Endothelial cell of umbilical vein (primary cell): Measurements from ENCODE around the gene CFAP100. TPM values are rescaled to one million over a fixed set of nuclear protein-coding genes. Genes with fewer than 3 reads are reported as not detected.

Experiments
- BruUV-seq: library from RNA; stranded (reverse); fragments of 400-500 nt; replicated peaks from 2 replicates; lab custom pipeline; 2021; lab: Mats Ljungman, UMichigan
- CTCF ChIA-PET: fragments of 300-600, 350-600 bp; sonication (Branson Sonifier 250); formaldehyde crosslinking; loops from one replicate; lab custom pipeline; 2021; ENCODE audit warnings: antibody characterized with exemption, inconsistent platforms; lab: Charles Lee
- POLR2A ChIA-PET: fragments of 300-600, 350-600 bp; sonication (Branson Sonifier 250); formaldehyde crosslinking; loops from one replicate; lab custom pipeline; 2021; ENCODE audit warnings: antibody characterized with exemption, inconsistent platforms; lab: Charles Lee
- DNase-seq: peaks from one replicate; pipeline ENCODE4 v3.0.0-alpha.2; 2011; ENCODE audit warnings: low read depth, low spot score
- FAIRE-seq: peaks from 2 replicates; lab custom pipeline; 2011; peaks lifted over from hg19 to GRCh38; lab: Jason Lieb, UNC
- H2AFZ ChIP-seq: 2 replicates; pipeline ENCODE4 v1.6.0; 2012; ENCODE audit warnings: low read depth, low read length, control low read depth, inconsistent platforms
- H3K27ac ChIP-seq: 2 replicates; pipeline ENCODE4 v1.5.1; 2011; ENCODE audit warnings: low read depth, mild to moderate bottlenecking, control low read depth, low read length, moderate library complexity; ENCODE audit not compliant: insufficient read depth
- H3K27me3 ChIP-seq, 2 experiments: 2 replicates each; pipeline versions ENCODE4 v1.6.0 to v1.6.1; 2011; ENCODE audit warnings: low read length in 2 of 2, mixed read lengths in 1 of 2; ENCODE audit not compliant: control insufficient read depth in 2 of 2, insufficient read depth in 2 of 2
- H3K36me3 ChIP-seq, 2 experiments: 2 replicates in 1 of 2; 3 replicates in 1 of 2; pipeline ENCODE4 v1.5.1; 2011; ENCODE audit warnings: low read length in 2 of 2, mild to moderate bottlenecking in 1 of 2, moderate library complexity in 1 of 2; ENCODE audit not compliant: control insufficient read depth in 2 of 2, insufficient read depth in 2 of 2; ENCODE audit errors: extremely low read depth in 1 of 2
- H3K4me1 ChIP-seq: 3 replicates; pipeline ENCODE4 v1.5.1; 2011; ENCODE audit warnings: mild to moderate bottlenecking, low read length; ENCODE audit not compliant: control insufficient read depth, insufficient read depth; ENCODE audit errors: extremely low read depth
- H3K4me2 ChIP-seq: 2 replicates; pipeline ENCODE4 v1.6.1; 2011; ENCODE audit warnings: low read length, control low read depth, mixed read lengths; ENCODE audit not compliant: insufficient read depth
- H3K4me3 ChIP-seq, 3 experiments: fragments of 200-600 bp in 1 of 3; sonication (generic), shearing (Covaris generic) in 1 of 3; replicated peaks in 1 of 3; 2 replicates each; pipeline ENCODE4 v1.5.1; 2011 to 2016; ENCODE audit warnings: control low read depth in 3 of 3, low read length in 3 of 3, mild to moderate bottlenecking in 2 of 3, inconsistent platforms in 1 of 3, low read depth in 1 of 3, moderate library complexity in 1 of 3; ENCODE audit not compliant: insufficient read depth in 1 of 3
- H3K79me2 ChIP-seq: 2 replicates; pipeline ENCODE4 v1.6.0; 2012; ENCODE audit warnings: low read length, inconsistent platforms; ENCODE audit not compliant: control insufficient read depth, insufficient read depth
- H3K9ac ChIP-seq: replicated peaks from 2 replicates; pipeline ENCODE3; 2011; ENCODE audit warnings: low read length, control low read depth; ENCODE audit not compliant: insufficient read depth; ENCODE audit errors: extremely low read depth
- H3K9me1 ChIP-seq: replicated peaks from 3 replicates; pipeline ENCODE4 v1.6.0; 2011; ENCODE audit warnings: mild to moderate bottlenecking, low read length; ENCODE audit not compliant: control insufficient read depth, insufficient read depth; ENCODE audit errors: extremely low read depth
- H3K9me3 ChIP-seq: replicated peaks from 2 replicates; pipeline ENCODE4 v1.5.1; 2012; ENCODE audit warnings: low read length, inconsistent platforms; ENCODE audit not compliant: control insufficient read depth, insufficient read depth
- H4K20me1 ChIP-seq: replicated peaks from 2 replicates; pipeline ENCODE3; 2011; ENCODE audit warnings: mild to moderate bottlenecking, low read length; ENCODE audit not compliant: control insufficient read depth, insufficient read depth; ENCODE audit errors: extremely low read depth
- CTCF ChIP-seq, 2 donors: IDR thresholded peaks; 1 replicate in 1 of 2; 2 replicates in 1 of 2; pipeline ENCODE4 v1.5.1; 2011; ENCODE audit warnings: low read length in 2 of 2, mild to moderate bottlenecking in 2 of 2, moderate library complexity in 2 of 2, control low read depth in 1 of 2, inconsistent platforms in 1 of 2, low read depth in 1 of 2; ENCODE audit not compliant: insufficient read depth in 1 of 2; ENCODE audit errors: extremely low read depth in 1 of 2
- EZH2 ChIP-seq: IDR thresholded peaks from 2 replicates; pipeline ENCODE4 v1.6.1; 2012; ENCODE audit warnings: borderline replicate concordance, low read depth, mild to moderate bottlenecking, moderate library complexity, low read length, inconsistent platforms; ENCODE audit not compliant: severe bottlenecking
- FOS ChIP-seq: IDR thresholded peaks from 2 replicates; pipeline ENCODE4 v1.6.1; 2011; ENCODE audit warnings: mild to moderate bottlenecking, low read length, moderate library complexity, borderline replicate concordance; ENCODE audit not compliant: insufficient read depth
- GATA2 ChIP-seq: IDR thresholded peaks from 2 replicates; pipeline ENCODE4 v1.7.0; 2011; ENCODE audit warnings: low read depth, mild to moderate bottlenecking, moderate library complexity, mixed read lengths, low read length; ENCODE audit not compliant: insufficient read length, insufficient read depth
- JUN ChIP-seq: IDR thresholded peaks from 2 replicates; pipeline ENCODE4 v1.6.1; 2011; ENCODE audit warnings: borderline replicate concordance, low read depth; ENCODE audit not compliant: insufficient read length, insufficient read depth
- MYC ChIP-seq: IDR thresholded peaks from one replicate; pipeline ENCODE4 v1.6.1; 2011; ENCODE audit warnings: mild to moderate bottlenecking, low read depth, low read length
- POLR2A ChIP-seq: IDR thresholded peaks from 2 replicates; pipeline ENCODE4 v1.6.1; 2012; ENCODE audit warnings: low read depth, mild to moderate bottlenecking, control low read depth, low read length
- POLR2AphosphoS5 ChIP-seq: IDR thresholded peaks from 2 replicates; pipeline ENCODE4 v1.6.1; 2012; ENCODE audit warnings: low read depth, mild to moderate bottlenecking, control low read depth, low read length, moderate library complexity; ENCODE audit not compliant: insufficient read depth
- dilution Hi-C: fragments of 300-500 bp; cut with MboI; formaldehyde crosslinking; loops from one replicate; pipeline ENCODE4 v1.15.0; 2019; ENCODE audit warnings: low sequenced_read_pairs; ENCODE audit not compliant: extremely low pct_ligation_motif_present
- intact Hi-C: fragments of 100-400 bp; cut with micrococcal nuclease; formaldehyde crosslinking; loops from one replicate; pipeline ENCODE4 v1.10.0; 2022
- polyA plus RNA-seq, 4 experiments: library from polyadenylated mRNA; depleted of rRNA in 3 of 4; stranded (reverse) in 3 of 4; unstranded in 1 of 4; fragments of >200 nt; gene quantifications; 2 replicates each; pipeline versions ENCODE4 v1.2.1 to v1.2.3, GENCODE V29; 2011 to 2012; ENCODE audit warnings: missing spikeins in 1 of 4
- total RNA-seq: library from RNA; stranded (reverse); gene quantifications from 2 replicates; pipeline ENCODE4 v1.2.3, GENCODE V29; 2021
- TF ChIP-seq, protein P1 (sequence below): IDR thresholded peaks from 2 replicates; pipeline ENCODE4 v1.6.1; 2011; ENCODE audit not compliant: insufficient read depth, insufficient read length

The CFAP100 gene
- total and polyA plus RNA-seq, 2 donors (not counting 3 experiments of a cell fraction or from before 2014, with no cell fraction given), result not detected

GRCh38 chr3:126399351-126399735 lies 4.6 kb downstream of the CFAP100 start:
- POLR2A ChIA-PET, result no interaction called here
- no peaks in the 10 kb centered on the region for H3K4me1 ChIP-seq
- FAIRE-seq (no peak), DNase-seq (no peak)
- H3K27me3 ChIP-seq, result peaks cover 4 to 17% of the 10 kb centered on the region in 2 experiments
- no peak overlapping the region for H3K9ac ChIP-seq
- no peak overlapping the region for H3K27ac ChIP-seq
- CTCF ChIA-PET, result interaction anchor here (1.2 kb wide), 1 partner anchor 153 kb away, joined by 4 read pairs; no protein-coding TSS in a partner anchor
- no peaks in the 10 kb centered on the region for H3K79me2 ChIP-seq
- H3K9me1 ChIP-seq, result no peaks in the 10 kb centered on the region
- H3K4me3 ChIP-seq, result no peak overlapping the region
- no peaks in the 10 kb centered on the region for H3K36me3 ChIP-seq
- no peaks in the 10 kb centered on the region for H3K9me3 ChIP-seq
- H3K4me2 ChIP-seq, result no peak overlapping the region
- TF ChIP-seq, protein P1, sequence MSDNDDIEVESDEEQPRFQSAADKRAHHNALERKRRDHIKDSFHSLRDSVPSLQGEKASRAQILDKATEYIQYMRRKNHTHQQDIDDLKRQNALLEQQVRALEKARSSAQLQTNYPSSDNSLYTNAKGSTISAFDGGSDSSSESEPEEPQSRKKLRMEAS, result no peak
- TF ChIP-seq EZH2 (no peak), JUN (no peak), CTCF (IDR thresholded peaks at IDR 0.05; ENCODE audit: extremely low read depth in 1 of 2, insufficient read depth in 1 of 2, low read depth in 1 of 2, low read length in 2 of 2) (no peak), POLR2A (no peak), MYC (no peak), GATA2 (no peak), POLR2AphosphoS5 (no peak), FOS (no peak)
- no TSS peak for BruUV-seq
- intact Hi-C loops, result no loop called here
- H4K20me1 ChIP-seq, result no peaks in the 10 kb centered on the region
- dilution Hi-C loops, result no loop called here
- no peak overlapping the region for H2AFZ ChIP-seq
